HepG2 (cell line): Measurements from ENCODE around the gene C14orf93. TPM values are rescaled to one million over a fixed set of nuclear protein-coding genes. Genes with fewer than 3 reads are reported as not detected.

Experiments used
- BATF2 ChIP-seq: sonication (generic); formaldehyde crosslinking; IDR thresholded peaks from 2 replicates; pipeline ENCODE4 v1.8.0; 2022; ENCODE audit warnings: mild to moderate bottlenecking, missing genetic modification reagents, moderate library complexity
- BRF2 ChIP-seq: sonication (generic); formaldehyde crosslinking; IDR thresholded peaks from 2 replicates; pipeline ENCODE4 v1.8.1; 2022; ENCODE audit warnings: mild to moderate bottlenecking, missing genetic modification reagents
- DMAP1 ChIP-seq: IDR thresholded peaks from 2 replicates; pipeline ENCODE4 v1.6.1; 2016
- EZH2 ChIP-seq: conservative IDR thresholded peaks from 2 replicates; pipeline ENCODE4 v1.6.1; 2012; ENCODE audit warnings: mild to moderate bottlenecking, low read depth, low read length, moderate library complexity
- FOXK1 ChIP-seq: sonication (generic); formaldehyde crosslinking; IDR thresholded peaks from 2 replicates; pipeline ENCODE4 v1.4.0; 2020; ENCODE audit warnings: low read depth, missing genetic modification reagents, borderline replicate concordance
- HNRNPLL ChIP-seq: fragments of 200-400 bp; formaldehyde crosslinking; IDR thresholded peaks from 2 replicates; pipeline ENCODE4 v1.6.1; 2017; ENCODE audit warnings: mild to moderate bottlenecking, low read depth, low read length; ENCODE audit not compliant: poor library complexity, severe bottlenecking
- IRF1 ChIP-seq: sonication (generic); formaldehyde crosslinking; IDR thresholded peaks from 2 replicates; pipeline ENCODE4 v1.4.0; 2020; ENCODE audit warnings: low read depth, mild to moderate bottlenecking, missing genetic modification reagents
- LRRFIP1 ChIP-seq: sonication (generic); formaldehyde crosslinking; conservative IDR thresholded peaks from 2 replicates; pipeline ENCODE4 v1.4.0; 2020; ENCODE audit warnings: missing genetic modification reagents
- POLR2AphosphoS5 ChIP-seq: IDR thresholded peaks from 2 replicates; pipeline ENCODE4 v1.6.1; 2012; ENCODE audit warnings: low read depth, low read length
- SKI ChIP-seq: fragments of 450-650 bp; IDR thresholded peaks from one replicate; pipeline ENCODE4 v1.6.1; 2018; ENCODE audit warnings: mild to moderate bottlenecking; ENCODE audit not compliant: partially characterized antibody
- SYNCRIP ChIP-seq: fragments of 200-400 bp; formaldehyde crosslinking; IDR thresholded peaks from 2 replicates; pipeline ENCODE4 v1.6.1; 2018; ENCODE audit warnings: mild to moderate bottlenecking, low read depth, low read length; ENCODE audit not compliant: insufficient read depth
- TGIF2 ChIP-seq: IDR thresholded peaks from 2 replicates; pipeline ENCODE4 v1.6.1; 2016; ENCODE audit warnings: control low read depth, missing compliant biosample characterization
- ZBTB20 ChIP-seq: sonication (generic); formaldehyde crosslinking; IDR thresholded peaks from 2 replicates; pipeline ENCODE4 v1.8.1; 2023; ENCODE audit warnings: missing genetic modification reagents, low read depth, mild to moderate bottlenecking, borderline replicate concordance
- ZNF331 ChIP-seq: sonication (generic); formaldehyde crosslinking; IDR thresholded peaks from 2 replicates; pipeline ENCODE4 v1.4.0; 2020; ENCODE audit warnings: missing genetic modification reagents
- ZNF775 ChIP-seq: sonication (generic); formaldehyde crosslinking; IDR thresholded peaks from 2 replicates; pipeline ENCODE4 v1.4.0; 2020; ENCODE audit warnings: missing genetic modification reagents, mild to moderate bottlenecking, moderate library complexity, borderline replicate concordance
- polyA plus RNA-seq, 8 experiments: library from polyadenylated mRNA; depleted of rRNA in 3 of 8; stranded (reverse) in 7 of 8; unstranded in 1 of 8; fragments of >200 nt; fragmentation: Illumina TruSeq in 4 of 8; extraction: Trizol in 4 of 8; gene quantifications; 2 replicates each; pipeline versions ENCODE4 v1.2.1 to v1.2.3, GENCODE V29; 2011 to 2016; ENCODE audit warnings: low read depth in 4 of 8, missing spikeins in 1 of 8, mixed read lengths in 1 of 8; ENCODE audit not compliant: insufficient read depth in 1 of 8
- total RNA-seq, 5 experiments: library from RNA; depleted of rRNA; stranded (reverse); fragments of >200 nt; fragmentation: Illumina TruSeq; extraction: Trizol; gene quantifications; 2 replicates each; pipeline ENCODE4 v1.2.3, GENCODE V29; 2016; ENCODE audit warnings: low read depth in 1 of 5
- TF ChIP-seq, protein P1 (sequence below): sonication (generic); formaldehyde crosslinking; IDR thresholded peaks from 2 replicates; pipeline ENCODE4 v1.4.0; 2020; ENCODE audit warnings: mild to moderate bottlenecking, missing genetic modification reagents, borderline replicate concordance
- TF ChIP-seq, protein P2 (sequence below): sonication (generic); formaldehyde crosslinking; IDR thresholded peaks from 2 replicates; pipeline ENCODE4 v1.5.1; 2020; ENCODE audit warnings: mild to moderate bottlenecking, missing genetic modification reagents

C14orf93 gene
- total and polyA plus RNA-seq, 2 of the 13 experiments (the other 11 are each of a cell fraction or from before 2014, with no cell fraction given): 11.4 to 22.5 TPM

DNA sequence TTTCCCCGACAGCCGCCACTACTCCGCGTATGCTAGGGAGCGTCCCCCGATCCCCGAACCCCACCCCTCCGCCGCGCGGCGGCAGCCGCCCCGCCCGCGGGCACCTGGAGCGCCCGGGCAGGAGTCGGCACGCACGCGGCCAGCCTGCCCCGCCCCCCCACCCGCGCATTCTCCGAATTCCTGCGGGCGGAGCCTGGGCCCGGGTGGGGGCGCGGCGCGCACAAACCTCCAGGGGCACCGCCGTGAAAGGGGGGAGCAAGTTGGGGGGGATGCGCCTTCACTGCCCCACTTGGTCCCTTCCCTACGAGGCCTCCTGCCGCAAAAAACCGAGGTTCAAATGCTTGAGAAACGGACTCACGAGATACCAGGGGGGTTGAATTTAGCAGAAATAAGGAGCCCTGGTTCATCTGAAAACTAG, 29.3 kb downstream of the C14orf93 start (continued):
- TF ChIP-seq, protein P1, sequence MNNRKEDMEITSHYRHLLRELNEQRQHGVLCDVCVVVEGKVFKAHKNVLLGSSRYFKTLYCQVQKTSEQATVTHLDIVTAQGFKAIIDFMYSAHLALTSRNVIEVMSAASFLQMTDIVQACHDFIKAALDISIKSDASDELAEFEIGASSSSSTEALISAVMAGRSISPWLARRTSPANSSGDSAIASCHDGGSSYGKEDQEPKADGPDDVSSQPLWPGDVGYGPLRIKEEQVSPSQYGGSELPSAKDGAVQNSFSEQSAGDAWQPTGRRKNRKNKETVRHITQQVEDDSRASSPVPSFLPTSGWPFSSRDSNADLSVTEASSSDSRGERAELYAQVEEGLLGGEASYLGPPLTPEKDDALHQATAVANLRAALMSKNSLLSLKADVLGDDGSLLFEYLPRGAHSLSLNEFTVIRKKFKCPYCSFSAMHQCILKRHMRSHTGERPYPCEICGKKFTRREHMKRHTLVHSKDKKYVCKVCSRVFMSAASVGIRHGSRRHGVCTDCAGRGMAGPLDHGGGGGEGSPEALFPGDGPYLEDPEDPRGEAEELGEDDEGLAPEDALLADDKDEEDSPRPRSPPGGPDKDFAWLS (CRISPR knock-in tag): peak; percentile 24; the same call in 1 of the 2 replicates
- TF ChIP-seq FOXK1 (0 out of 2 replicates have a peak, but pooled peaks have one; percentile 19), ZBTB20 (peak; percentile 30; the same call in 1 of the 2 replicates), DMAP1 (CRISPR knock-in tag) (peak; percentile 77), IRF1 (no peak), SYNCRIP (no peak), LRRFIP1 (0 out of 2 replicates have a peak, but pooled peaks have one; percentile 14), EZH2 (no peak), HNRNPLL (peak; percentile 26), BATF2 (CRISPR knock-in tag) (no peak), POLR2AphosphoS5 (peak; percentile 78), TGIF2 (CRISPR knock-in tag) (peak; percentile 74; the same call in 1 of the 2 replicates), ZNF775 (CRISPR knock-in tag) (no peak), BRF2 (CRISPR knock-in tag) (no peak), ZNF331 (CRISPR knock-in tag) (peak; percentile 78; the same call in 1 of the 2 replicates), SKI (peak; percentile 31)
- TF ChIP-seq, protein P2, sequence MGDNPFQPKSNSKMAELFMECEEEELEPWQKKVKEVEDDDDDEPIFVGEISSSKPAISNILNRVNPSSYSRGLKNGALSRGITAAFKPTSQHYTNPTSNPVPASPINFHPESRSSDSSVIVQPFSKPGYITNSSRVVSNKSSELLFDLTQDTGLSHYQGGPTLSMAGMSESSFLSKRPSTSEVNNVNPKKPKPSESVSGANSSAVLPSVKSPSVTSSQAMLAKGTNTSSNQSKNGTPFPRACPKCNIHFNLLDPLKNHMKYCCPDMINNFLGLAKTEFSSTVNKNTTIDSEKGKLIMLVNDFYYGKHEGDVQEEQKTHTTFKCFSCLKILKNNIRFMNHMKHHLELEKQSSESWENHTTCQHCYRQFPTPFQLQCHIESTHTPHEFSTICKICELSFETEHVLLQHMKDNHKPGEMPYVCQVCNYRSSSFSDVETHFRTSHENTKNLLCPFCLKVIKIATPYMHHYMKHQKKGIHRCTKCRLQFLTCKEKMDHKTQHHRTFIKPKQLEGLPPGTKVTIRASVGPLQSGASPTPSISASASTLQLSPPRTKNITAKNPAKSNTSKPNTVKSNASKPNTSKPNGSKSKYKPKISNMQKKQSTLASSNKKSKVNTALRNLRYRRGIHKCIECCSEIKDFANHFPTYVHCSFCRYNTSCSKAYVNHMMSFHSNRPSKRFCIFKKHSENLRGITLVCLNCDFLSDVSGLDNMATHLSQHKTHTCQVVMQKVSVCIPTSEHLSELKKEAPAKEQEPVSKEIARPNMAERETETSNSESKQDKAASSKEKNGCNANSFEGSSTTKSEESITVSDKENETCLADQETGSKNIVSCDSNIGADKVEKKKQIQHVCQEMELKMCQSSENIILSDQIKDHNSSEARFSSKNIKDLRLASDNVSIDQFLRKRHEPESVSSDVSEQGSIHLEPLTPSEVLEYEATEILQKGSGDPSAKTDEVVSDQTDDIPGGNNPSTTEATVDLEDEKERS (CRISPR knock-in tag): peak; percentile 8
